Activated T-helper 2 cell treated with anti-CD3 and anti-CD28 coated beads, Interferon-gamma antibody, Interleukin-2, Interleukin-4, amounts not matched to agents 10 μg/mL and 5 μg/mL and 100 μg/mL, durations not matched to agents 14 hours and 24 hours and 36 hours (primary cell): Measurements from ENCODE around the gene WDR13. TPM values are rescaled to one million over a fixed set of nuclear protein-coding genes. Genes with fewer than 3 reads are reported as not detected.
A peak's percentile ranks its signal among the peaks of the same experiment; 100 is the strongest.

Experiments used
- DNase-seq: peaks from one replicate; pipeline ENCODE4 v3.0.0; 2021; ENCODE audit warnings: low spot score
- H3K27ac Mint-ChIP-seq: one replicate; pipeline ENCODE4 v1.8.0; 2021; ENCODE audit warnings: mixed read lengths
- H3K27me3 Mint-ChIP-seq: one replicate; pipeline ENCODE4 v1.8.0; 2021; ENCODE audit warnings: low read depth, mixed read lengths
- H3K36me3 Mint-ChIP-seq: one replicate; pipeline ENCODE4 v1.8.0; 2021; ENCODE audit warnings: low read depth, mixed read lengths
- H3K4me1 Mint-ChIP-seq: one replicate; pipeline ENCODE4 v1.8.0; 2021; ENCODE audit warnings: low read depth, mixed read lengths
- H3K4me3 Mint-ChIP-seq: one replicate; pipeline ENCODE4 v1.8.0; 2021; ENCODE audit warnings: low read depth, mild to moderate bottlenecking, moderate library complexity, mixed read lengths
- H3K9me3 Mint-ChIP-seq: one replicate; pipeline ENCODE4 v1.8.0; 2021; ENCODE audit warnings: mixed read lengths
- intact Hi-C: fragments of 100-400 bp; cut with micrococcal nuclease; formaldehyde crosslinking; loops from one replicate; pipeline ENCODE4 v1.15.1; 2023
- total RNA-seq: library from RNA; stranded (reverse); gene quantifications from 2 replicates; pipeline ENCODE4 v1.2.3, GENCODE V29; 2022

The WDR13 gene
- total RNA-seq, 1 donor from 2014 or later = 44.7 TPM

DNA sequence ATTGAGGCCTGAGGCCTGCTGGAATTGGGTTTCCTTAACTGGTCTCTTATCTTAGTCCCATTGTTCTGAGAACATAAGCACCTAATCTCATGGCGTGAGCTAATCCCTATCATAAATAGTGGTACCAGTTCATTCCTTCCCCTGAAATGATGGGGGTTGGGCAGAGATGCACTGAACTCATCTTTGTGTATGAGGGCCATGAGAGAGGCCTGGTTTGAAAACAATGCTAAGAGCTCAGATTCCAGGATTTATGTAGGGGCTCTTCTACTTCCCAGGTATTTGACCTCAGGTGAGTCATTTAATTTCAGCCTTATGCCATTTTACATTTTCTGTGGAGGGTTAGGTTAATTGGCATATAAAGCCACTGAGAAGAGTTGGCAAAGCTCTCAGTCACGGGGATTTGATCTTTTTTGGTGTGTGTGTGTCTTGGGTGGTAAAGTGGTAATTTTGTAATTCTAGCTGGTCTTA is 18.6 kb upstream of the WDR13 start:
- intact Hi-C loops = no loop called here

DNA sequence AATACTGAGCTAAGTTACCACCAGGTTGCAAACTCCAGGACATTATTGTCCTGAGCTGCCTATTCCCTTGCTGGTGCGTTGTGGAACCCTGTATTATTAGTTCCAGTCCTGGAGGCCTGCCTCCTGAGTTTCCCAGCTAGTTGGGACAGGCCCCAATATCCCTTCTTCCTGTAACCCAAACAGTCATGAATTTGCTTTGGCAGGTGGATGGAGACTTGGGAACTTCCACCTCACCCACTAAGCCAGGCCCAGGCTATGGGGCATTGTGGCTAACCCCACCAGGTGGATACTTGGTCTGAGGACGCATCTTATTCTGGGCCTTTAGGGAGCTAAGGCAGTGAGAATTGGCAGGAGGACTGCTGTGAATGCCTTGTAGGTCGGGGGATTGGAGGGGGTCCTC is 18.0 kb upstream of the WDR13 start:
- Mint-ChIP-seq H3K27ac (no peak overlapping the region), H3K36me3 (peaks cover 52% of the 10 kb centered on the region), H3K9me3 (no peaks in the 10 kb centered on the region), H3K4me3 (no peak overlapping the region), H3K27me3 (no peaks in the 10 kb centered on the region), H3K4me1 (peaks cover 11% of the 10 kb centered on the region)
- DNase-seq = no peak
- intact Hi-C loops = no loop called here

More for the DNA sequence above, 18.6 kb upstream of the WDR13 start:
- H3K27ac Mint-ChIP-seq = peak overlapping the region; percentile 43
- peaks cover 52% of the 10 kb centered on the region for H3K36me3 Mint-ChIP-seq
- H3K27me3 Mint-ChIP-seq = no peaks in the 10 kb centered on the region
- no peaks in the 10 kb centered on the region for H3K9me3 Mint-ChIP-seq
- peaks cover 16% of the 10 kb centered on the region for H3K4me1 Mint-ChIP-seq
- H3K4me3 Mint-ChIP-seq = no peak overlapping the region
- no peak for DNase-seq

DNA sequence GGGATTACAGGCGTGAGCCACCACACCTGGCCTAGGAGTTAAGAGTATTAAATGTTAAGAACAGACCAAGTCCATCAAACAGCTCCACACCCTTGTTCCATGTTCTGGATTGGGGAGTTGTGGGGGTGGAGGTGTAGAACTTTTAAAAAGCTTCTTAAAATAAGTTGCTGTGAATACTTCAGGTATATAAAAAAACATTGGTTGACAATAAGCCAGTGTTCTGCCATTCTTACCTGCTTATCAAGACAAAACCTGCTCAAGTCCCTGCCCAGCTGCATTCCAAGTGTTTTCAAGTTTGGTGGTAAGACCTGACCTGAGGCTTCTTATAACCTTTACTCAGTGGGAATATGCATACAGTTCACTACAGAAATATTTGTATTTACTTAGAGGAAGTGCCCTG is 16.6 kb upstream of the WDR13 start:
- intact Hi-C loops = no loop called here
- Mint-ChIP-seq H3K36me3 (peaks cover 42% of the 10 kb centered on the region), H3K4me1 (peaks cover 11% of the 10 kb centered on the region), H3K4me3 (no peak overlapping the region), H3K9me3 (no peaks in the 10 kb centered on the region), H3K27me3 (no peaks in the 10 kb centered on the region), H3K27ac (no peak overlapping the region)
- no peak for DNase-seq

DNA sequence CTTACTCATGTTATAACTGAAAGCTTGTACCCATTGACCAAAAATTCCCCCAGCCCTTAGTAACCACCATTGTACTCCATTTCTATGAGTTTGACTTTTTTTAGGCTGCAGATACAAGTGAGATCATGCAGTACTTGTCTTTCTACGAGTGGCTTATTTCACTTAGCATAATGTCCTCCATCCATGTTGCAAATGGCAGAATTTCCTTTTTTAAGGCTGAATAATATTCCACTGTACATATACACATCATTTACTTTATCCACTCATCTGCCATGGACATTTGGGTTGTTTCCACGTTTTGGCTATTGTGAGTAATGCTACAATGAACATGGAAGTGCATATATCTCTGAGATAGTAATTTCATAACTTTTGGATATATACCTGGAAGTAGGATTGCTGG is 12.6 kb upstream of the WDR13 start:
- Mint-ChIP-seq H3K4me1 (no peaks in the 10 kb centered on the region), H3K9me3 (no peaks in the 10 kb centered on the region), H3K4me3 (no peak overlapping the region), H3K36me3 (peaks cover 4% of the 10 kb centered on the region), H3K27me3 (no peaks in the 10 kb centered on the region), H3K27ac (no peak overlapping the region)
- intact Hi-C loops = no loop called here
- DNase-seq = no peak

DNA sequence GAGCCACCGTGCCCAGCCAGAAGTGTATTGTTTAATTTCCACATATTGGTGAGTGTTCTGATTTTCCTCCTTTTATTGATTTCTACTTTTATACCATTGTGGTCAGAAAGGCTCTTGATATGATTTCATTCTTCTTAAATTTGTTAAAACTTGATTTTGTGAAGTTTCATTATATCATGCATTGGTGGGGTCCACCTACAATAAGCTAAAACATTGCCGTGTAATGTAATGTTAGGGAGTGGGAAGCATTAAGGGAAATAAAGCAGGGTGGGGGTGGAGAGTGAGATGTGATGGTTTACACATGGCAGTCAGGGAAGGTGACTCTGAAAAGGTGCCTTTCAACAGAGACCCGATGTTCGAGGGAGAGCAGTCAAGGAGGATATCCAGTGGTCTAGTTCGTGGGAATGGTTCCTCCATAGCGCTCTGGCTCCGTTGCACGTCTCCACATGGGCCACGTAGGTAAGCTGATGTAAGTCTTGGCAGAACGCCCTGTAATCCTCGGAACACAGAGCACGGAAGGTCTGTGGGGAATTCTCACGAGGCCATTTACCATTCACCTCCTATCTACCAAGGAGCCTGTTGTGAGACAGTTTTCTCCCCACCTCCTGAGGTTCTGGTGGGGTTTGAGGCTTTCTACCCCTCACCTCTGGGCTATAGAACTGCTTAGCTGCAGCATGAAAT is 7.7 kb upstream of the WDR13 start:
- no peaks in the 10 kb centered on the region for H3K36me3 Mint-ChIP-seq
- no peak overlapping the region for H3K4me3 Mint-ChIP-seq
- no peaks in the 10 kb centered on the region for H3K9me3 Mint-ChIP-seq
- intact Hi-C loops = no loop called here
- no peaks in the 10 kb centered on the region for H3K4me1 Mint-ChIP-seq
- no peak for DNase-seq
- no peaks in the 10 kb centered on the region for H3K27me3 Mint-ChIP-seq
- H3K27ac Mint-ChIP-seq = no peak overlapping the region

DNA sequence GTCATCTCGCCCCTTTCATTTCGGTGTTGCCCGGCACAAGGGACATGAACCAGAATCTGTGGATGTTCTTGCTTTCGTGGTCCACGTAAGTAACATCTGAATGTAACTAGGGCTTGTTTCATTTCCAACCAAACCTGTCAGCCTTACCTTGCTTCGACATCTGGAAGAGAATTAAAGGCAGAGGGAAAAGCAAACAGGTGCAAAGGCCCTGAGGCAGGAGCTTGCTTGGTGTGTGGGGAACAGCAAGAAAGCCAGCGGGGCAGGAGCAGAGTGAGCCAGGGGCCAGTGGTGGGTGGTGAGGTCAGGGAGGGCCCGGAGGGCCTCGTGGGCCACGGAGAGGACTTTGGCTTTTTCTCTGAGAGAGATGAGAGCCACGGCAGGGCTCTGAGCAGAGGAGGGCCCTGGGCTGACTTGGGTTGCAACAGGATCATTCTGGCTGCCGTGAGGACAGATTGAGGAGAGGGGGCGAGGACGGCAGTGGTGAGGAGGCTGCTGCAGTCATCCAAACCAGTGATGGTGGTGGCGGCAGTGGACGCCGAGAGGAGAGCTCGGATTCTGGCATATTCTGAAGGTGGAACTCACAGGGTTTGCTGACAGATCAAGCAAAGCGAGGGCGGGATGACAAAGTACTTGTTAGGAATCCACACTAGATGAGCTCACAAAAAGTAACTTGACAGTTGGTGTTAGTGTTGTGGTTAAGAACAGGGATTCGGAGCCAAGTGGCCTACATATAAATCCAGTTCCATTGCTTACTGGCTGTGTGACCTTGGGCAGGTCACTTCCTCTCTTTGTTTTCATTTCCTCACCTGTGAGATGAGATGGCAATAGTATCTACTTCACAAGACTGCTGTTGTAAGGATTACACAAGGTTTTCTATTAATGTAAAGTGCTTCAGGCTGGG is 6.8 kb upstream of the WDR13 start:
- Mint-ChIP-seq H3K27ac (no peak overlapping the region), H3K4me1 (no peaks in the 10 kb centered on the region), H3K4me3 (no peak overlapping the region), H3K9me3 (no peaks in the 10 kb centered on the region), H3K27me3 (no peaks in the 10 kb centered on the region), H3K36me3 (no peaks in the 10 kb centered on the region)
- intact Hi-C loops = no loop called here
- no peak for DNase-seq

DNA sequence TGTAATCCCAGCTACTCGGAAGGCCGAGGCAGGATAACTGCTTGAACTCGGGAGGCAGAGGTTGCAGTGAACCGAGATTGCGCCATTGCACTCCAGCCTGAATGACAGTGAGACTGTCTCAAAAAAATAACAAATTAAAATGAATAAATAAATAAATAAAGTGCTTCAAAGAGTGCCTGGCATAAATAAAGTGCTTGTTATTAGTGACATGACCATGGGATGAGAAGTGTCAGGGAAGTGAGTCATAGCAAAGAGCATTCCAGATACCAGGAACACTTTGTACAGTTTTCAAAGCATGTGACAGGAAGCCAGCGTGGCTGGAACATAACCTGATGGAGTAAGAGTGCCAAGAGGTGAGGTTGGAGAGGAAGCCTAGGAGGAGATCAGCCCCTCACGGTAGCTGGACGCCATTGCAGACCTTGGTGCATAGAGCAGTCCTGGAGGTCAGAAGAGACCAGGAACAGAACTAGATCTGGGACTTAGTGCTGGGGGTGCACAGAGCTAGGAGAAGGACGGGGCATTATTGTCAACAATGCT is 6.0 kb upstream of the WDR13 start:
- intact Hi-C loops = no loop called here
- H3K4me3 Mint-ChIP-seq = no peak overlapping the region
- no peaks in the 10 kb centered on the region for H3K4me1 Mint-ChIP-seq
- H3K27ac Mint-ChIP-seq = no peak overlapping the region
- no peak for DNase-seq
- no peaks in the 10 kb centered on the region for H3K36me3 Mint-ChIP-seq
- H3K27me3 Mint-ChIP-seq = no peaks in the 10 kb centered on the region
- no peaks in the 10 kb centered on the region for H3K9me3 Mint-ChIP-seq

DNA sequence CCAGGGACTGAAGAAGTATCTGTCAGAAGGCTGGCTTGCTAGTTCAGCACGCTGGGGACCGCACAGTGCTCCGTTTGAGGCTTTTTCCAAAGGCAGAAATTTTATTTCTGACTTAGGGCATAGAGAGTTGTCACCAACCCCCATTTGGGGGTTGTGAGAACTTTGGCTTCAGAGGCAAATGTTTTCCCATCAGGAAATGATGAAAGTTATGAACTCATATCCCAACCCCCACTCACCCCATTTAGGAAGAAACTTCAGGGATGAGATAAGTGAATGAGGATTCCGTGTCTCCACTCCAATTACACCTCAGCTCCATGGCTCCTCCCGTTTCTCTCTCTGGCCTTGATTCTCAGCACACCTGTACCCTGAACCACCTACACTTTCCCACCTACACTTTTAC is 4.3 kb upstream of the WDR13 start:
- Mint-ChIP-seq H3K36me3 (peaks cover 3% of the 10 kb centered on the region), H3K27ac (no peak overlapping the region), H3K27me3 (no peaks in the 10 kb centered on the region), H3K9me3 (no peaks in the 10 kb centered on the region), H3K4me3 (no peak overlapping the region), H3K4me1 (peaks cover 3% of the 10 kb centered on the region)
- intact Hi-C loops = no loop called here
- DNase-seq = no peak

DNA sequence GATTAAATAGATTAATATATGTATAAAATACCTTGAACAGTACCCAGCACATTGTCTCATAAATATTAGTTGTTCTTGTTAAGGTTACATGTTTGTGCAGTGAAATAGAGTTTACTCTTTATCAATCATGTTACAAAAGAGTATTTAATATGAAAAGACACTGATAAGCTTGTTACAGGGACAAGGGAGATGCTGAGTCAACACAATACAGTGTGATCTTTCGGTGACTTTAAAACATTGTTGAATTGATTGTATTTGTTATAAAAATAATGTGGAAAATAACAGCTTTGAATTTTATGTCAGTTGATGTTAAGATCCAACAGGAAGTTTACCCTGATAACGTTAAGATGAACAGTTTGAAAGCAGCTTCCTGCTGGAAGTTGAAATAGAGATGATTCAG is 1.4 kb upstream of the WDR13 start:
- Mint-ChIP-seq H3K27ac (no peak overlapping the region), H3K27me3 (no peaks in the 10 kb centered on the region)

DNA sequence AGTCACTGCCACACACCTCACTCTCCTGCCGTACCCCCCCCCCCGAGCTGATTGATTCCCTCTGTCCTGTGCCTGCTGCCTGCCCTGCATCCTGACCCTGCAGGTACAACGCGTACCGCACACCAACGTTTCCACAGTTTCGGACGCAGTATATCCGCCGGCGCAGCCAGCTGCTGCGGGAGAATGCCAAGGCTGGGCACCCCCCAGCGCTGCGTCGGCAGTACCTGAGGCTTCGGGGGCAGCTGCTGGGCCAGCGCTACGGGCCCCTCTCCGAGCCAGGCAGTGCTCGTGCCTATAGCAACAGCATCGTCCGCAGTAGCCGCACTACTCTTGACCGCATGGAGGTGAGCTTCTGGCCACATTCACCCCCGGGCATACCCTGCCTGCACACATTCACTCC is 1.3 kb downstream of the WDR13 start:
- intact Hi-C loops = loop anchor here (5.0 kb wide), 4 partner anchors 76 to 204 kb away; partner anchors contain the start of genes EBP, FTSJ1 and HDAC6
- DNase-seq = no peak
- Mint-ChIP-seq H3K27me3 (no peaks in the 10 kb centered on the region), H3K9me3 (no peaks in the 10 kb centered on the region), H3K27ac (no peak overlapping the region), H3K36me3 (peaks cover 16% of the 10 kb centered on the region), H3K4me3 (peak overlapping the region; percentile 94), H3K4me1 (peaks cover 6% of the 10 kb centered on the region)

More for the DNA sequence above, 1.4 kb upstream of the WDR13 start:
- H3K4me1 Mint-ChIP-seq = peaks cover 6% of the 10 kb centered on the region
- H3K4me3 Mint-ChIP-seq = no peak overlapping the region
- DNase-seq = no peak
- H3K9me3 Mint-ChIP-seq = no peaks in the 10 kb centered on the region
- peaks cover 8% of the 10 kb centered on the region for H3K36me3 Mint-ChIP-seq
- intact Hi-C loops = loop anchor here (5.0 kb wide), 4 partner anchors 74 to 206 kb away; partner anchors contain the start of genes EBP, FTSJ1 and HDAC6

DNA sequence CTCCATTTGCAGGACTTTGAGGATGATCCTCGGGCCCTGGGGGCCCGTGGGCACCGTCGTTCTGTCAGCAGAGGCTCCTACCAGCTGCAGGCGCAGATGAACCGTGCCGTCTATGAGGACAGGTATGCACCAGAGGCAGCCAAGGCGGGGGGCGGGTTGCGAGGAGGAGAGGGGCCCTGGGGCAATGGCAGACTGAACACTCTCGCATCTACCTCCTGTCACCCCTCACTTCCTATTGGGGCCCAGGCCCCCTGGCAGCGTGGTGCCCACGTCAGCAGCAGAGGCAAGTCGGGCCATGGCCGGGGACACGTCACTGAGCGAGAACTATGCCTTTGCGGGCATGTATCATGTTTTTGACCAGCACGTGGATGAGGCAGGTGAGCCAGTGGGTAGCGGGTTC is 2.0 kb downstream of the WDR13 start:
- Mint-ChIP-seq H3K9me3 (no peaks in the 10 kb centered on the region), H3K36me3 (peaks cover 19% of the 10 kb centered on the region), H3K4me1 (peaks cover 6% of the 10 kb centered on the region), H3K27ac (no peak overlapping the region), H3K27me3 (no peaks in the 10 kb centered on the region), H3K4me3 (no peak overlapping the region)
- no peak for DNase-seq
- intact Hi-C loops = loop anchor here (5.0 kb wide), 4 partner anchors 77 to 203 kb away; partner anchors contain the start of genes EBP, FTSJ1 and HDAC6

DNA sequence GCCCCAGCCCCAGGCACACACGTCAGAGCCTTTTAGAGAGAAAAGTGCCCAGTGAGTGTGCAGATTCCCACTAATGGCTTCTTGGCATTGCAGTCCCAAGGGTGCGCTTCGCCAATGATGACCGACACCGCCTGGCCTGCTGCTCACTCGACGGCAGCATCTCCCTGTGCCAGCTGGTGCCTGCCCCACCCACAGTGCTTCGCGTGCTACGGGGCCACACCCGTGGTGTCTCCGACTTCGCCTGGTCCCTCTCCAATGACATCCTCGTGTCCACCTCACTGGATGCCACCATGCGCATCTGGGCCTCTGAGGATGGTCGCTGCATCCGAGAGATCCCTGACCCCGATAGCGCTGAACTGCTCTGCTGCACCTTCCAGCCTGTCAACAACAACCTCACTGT is 2.9 kb downstream of the WDR13 start:
- no peaks in the 10 kb centered on the region for H3K27me3 Mint-ChIP-seq
- no peak for DNase-seq
- no peak overlapping the region for H3K4me3 Mint-ChIP-seq
- peaks cover 6% of the 10 kb centered on the region for H3K4me1 Mint-ChIP-seq
- intact Hi-C loops = no loop called here
- peaks cover 24% of the 10 kb centered on the region for H3K36me3 Mint-ChIP-seq
- H3K27ac Mint-ChIP-seq = no peak overlapping the region
- H3K9me3 Mint-ChIP-seq = no peaks in the 10 kb centered on the region
